Spleen (tissue), 11 donors: ENCODE results near the gene RADIL. TPM values are rescaled to one million over a fixed set of nuclear protein-coding genes. Genes with fewer than 3 reads are reported as not detected.
A peak's percentile ranks its signal among the peaks of the same experiment; 100 is the strongest.

Experiments used
- DNase-seq: peaks from one replicate; pipeline ENCODE4 v3.0.0-alpha.2; 2020
- H3K27ac ChIP-seq, 8 donors: fragments of 200-600 bp; sonication (generic) in 7 of 8; 1 replicate in 4 of 8; 2 replicates in 4 of 8; pipeline versions ENCODE4 v1.5.0 to v1.8.0; 2016 to 2021; ENCODE audit warnings: inconsistent platforms in 4 of 8, mild to moderate bottlenecking in 4 of 8, moderate library complexity in 1 of 8
- H3K27me3 ChIP-seq, 7 donors: fragments of 200-600 bp; sonication (generic) in 6 of 7; replicated peaks in 1 of 7; 1 replicate in 4 of 7; 2 replicates in 3 of 7; pipeline versions ENCODE4 v1.5.0 to v1.8.0; 2016 to 2021; ENCODE audit warnings: inconsistent platforms in 3 of 7, mild to moderate bottlenecking in 1 of 7
- H3K36me3 ChIP-seq, 6 donors: fragments of 200-600 bp; sonication (generic) in 5 of 6; 1 replicate in 4 of 6; 2 replicates in 2 of 6; pipeline versions ENCODE4 v1.5.0 to v1.8.0; 2016 to 2021; ENCODE audit warnings: inconsistent platforms in 2 of 6
- H3K4me1 ChIP-seq, 6 donors: fragments of 200-600 bp; sonication (generic) in 5 of 6; 1 replicate in 3 of 6; 2 replicates in 3 of 6; pipeline versions ENCODE4 v1.5.0 to v1.8.0; 2016 to 2021; ENCODE audit warnings: inconsistent platforms in 3 of 6
- H3K4me3 ChIP-seq, 8 donors: fragments of 200-600 bp; sonication (generic) in 7 of 8; 1 replicate in 4 of 8; 2 replicates in 4 of 8; pipeline versions ENCODE4 v1.5.0 to v1.8.0; 2016 to 2021; ENCODE audit warnings: inconsistent platforms in 4 of 8, mild to moderate bottlenecking in 4 of 8, moderate library complexity in 2 of 8
- H3K9me3 ChIP-seq, 8 donors: fragments of 200-600 bp; sonication (generic) in 7 of 8; 1 replicate in 4 of 8; 2 replicates in 4 of 8; pipeline versions ENCODE4 v1.5.0 to v1.8.0; 2016 to 2021; ENCODE audit warnings: inconsistent platforms in 4 of 8
- POLR2A ChIP-seq, 3 donors: fragments of 450-650 bp; IDR thresholded peaks; one replicate each; pipeline ENCODE4 v1.5.1; 2017; ENCODE audit warnings: antibody characterized with exemption in 3 of 3, mild to moderate bottlenecking in 1 of 3
- POLR2AphosphoS5 ChIP-seq, 3 donors: sonication (generic); formaldehyde crosslinking; IDR thresholded peaks; one replicate each; pipeline ENCODE4 v1.5.1; 2017; ENCODE audit warnings: antibody characterized with exemption in 3 of 3
- WGBS, 5 donors: extraction: QIAGEN DNeasy Blood & Tissue Kit in 3 of 5; methylation state at CpG; one replicate each; pipeline versions ENCODE4 v1.1.5 to v1.1.7; 2013 to 2018; 5-methylcytosine and 5-hydroxymethylcytosine counted together
- intact Hi-C: fragments of 100-400 bp; cut with DNase I; formaldehyde crosslinking; loops from one replicate; pipeline ENCODE4 v1.15.0; 2023; ENCODE audit warnings: low total_unique reads
- polyA plus RNA-seq, 3 donors: library from polyadenylated mRNA; stranded (reverse); fragments of 200-250 nt; gene quantifications; one replicate each; pipeline ENCODE4 v1.2.1, GENCODE V29; 2013
- total RNA-seq, 7 donors: library from RNA; depleted of rRNA in 3 of 7; stranded (reverse); fragments of >200 nt in 3 of 7; fragmentation: NEBNext Ultra II Directional in 4 of 7; extraction: Animal tissue kit (Norgen Biotek cat#: 25700) in 4 of 7; gene quantifications; one replicate each; pipeline versions ENCODE4 v1.1.0 to v1.2.1, GENCODE V29; 2016 to 2021
- TF ChIP-seq, protein P1 (sequence below), 11 experiments: fragments of 200-600 bp in 7 of 11; fragments of 450-650 bp in 4 of 11; sonication (generic) in 4 of 11; IDR thresholded peaks in 8 of 11; conservative IDR thresholded peaks in 3 of 11; 1 replicate in 7 of 11; 2 replicates in 4 of 11; pipeline versions ENCODE4 v1.4.0 to v1.8.0; 2016 to 2021; ENCODE audit warnings: antibody characterized with exemption in 11 of 11, inconsistent platforms in 4 of 11, mild to moderate bottlenecking in 1 of 11
- donor health status: healthy with polysubstance abuse.
- donor health status: DM: no; HTN: no; CAD: no; lungs with moderate emphysema.
- donor health status: DM: no; HTN: no; CAD: no.
- donor health status: Bipolar disorder and iron deficiency.
- donor health status: healthy.
- donor health status: DM: no; HTN: no; CAD: no.
- donor health status: DM: yes; HTN: yes; CAD: no.

The RADIL gene
- total and polyA plus RNA-seq, 10 donors = 0.24 to 2.8 (median 1.5) TPM

DNA sequence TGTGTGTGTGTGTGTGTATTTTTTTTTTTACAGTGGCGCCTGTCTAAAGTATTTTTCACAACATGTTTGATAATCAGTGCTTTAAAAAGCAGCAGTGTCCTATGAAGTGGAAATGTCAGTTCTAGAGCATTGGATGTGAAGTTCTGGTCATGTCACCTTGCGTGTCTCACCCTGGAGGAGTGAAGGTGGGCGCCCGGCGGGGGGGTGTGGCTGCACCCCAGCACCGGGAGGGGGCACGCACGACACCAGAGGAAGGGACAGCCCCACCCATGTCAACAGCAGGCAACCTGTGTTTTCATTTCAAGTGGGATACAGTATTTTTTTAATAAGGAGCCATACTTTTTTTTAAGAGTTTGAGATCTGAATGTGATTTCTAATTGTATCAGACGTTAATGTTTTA is 112.6 kb downstream of the RADIL start:
- Histone ChIP-seq H3K9me3 (no peaks in the 10 kb centered on the region), H3K27ac (no peak overlapping the region), H3K36me3 (peaks cover 0 to 46% (median 7%) of the 10 kb centered on the region in 6 donors), H3K27me3 (no peaks in the 10 kb centered on the region), H3K4me1 (peaks cover under 1 to 26% (median 13%) of the 10 kb centered on the region in 6 donors), H3K4me3 (no peak overlapping the region)
- 73 to 86% (median 82%) methylated on average over 9 of the region's 9 CpGs for WGBS, 5 donors
- DNase-seq = no peak
- no peak for TF ChIP-seq POLR2AphosphoS5 (IDR thresholded peaks at IDR 0.05)
- TF ChIP-seq, protein P1, sequence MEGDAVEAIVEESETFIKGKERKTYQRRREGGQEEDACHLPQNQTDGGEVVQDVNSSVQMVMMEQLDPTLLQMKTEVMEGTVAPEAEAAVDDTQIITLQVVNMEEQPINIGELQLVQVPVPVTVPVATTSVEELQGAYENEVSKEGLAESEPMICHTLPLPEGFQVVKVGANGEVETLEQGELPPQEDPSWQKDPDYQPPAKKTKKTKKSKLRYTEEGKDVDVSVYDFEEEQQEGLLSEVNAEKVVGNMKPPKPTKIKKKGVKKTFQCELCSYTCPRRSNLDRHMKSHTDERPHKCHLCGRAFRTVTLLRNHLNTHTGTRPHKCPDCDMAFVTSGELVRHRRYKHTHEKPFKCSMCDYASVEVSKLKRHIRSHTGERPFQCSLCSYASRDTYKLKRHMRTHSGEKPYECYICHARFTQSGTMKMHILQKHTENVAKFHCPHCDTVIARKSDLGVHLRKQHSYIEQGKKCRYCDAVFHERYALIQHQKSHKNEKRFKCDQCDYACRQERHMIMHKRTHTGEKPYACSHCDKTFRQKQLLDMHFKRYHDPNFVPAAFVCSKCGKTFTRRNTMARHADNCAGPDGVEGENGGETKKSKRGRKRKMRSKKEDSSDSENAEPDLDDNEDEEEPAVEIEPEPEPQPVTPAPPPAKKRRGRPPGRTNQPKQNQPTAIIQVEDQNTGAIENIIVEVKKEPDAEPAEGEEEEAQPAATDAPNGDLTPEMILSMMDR (IDR thresholded peaks at IDR 0.05 in 8 of 11, conservative IDR thresholded peaks at IDR 0.05 in 3 of 11) = no peak
- TF ChIP-seq POLR2A (IDR thresholded peaks at IDR 0.05) = no peak
- intact Hi-C loops = no loop called here

DNA sequence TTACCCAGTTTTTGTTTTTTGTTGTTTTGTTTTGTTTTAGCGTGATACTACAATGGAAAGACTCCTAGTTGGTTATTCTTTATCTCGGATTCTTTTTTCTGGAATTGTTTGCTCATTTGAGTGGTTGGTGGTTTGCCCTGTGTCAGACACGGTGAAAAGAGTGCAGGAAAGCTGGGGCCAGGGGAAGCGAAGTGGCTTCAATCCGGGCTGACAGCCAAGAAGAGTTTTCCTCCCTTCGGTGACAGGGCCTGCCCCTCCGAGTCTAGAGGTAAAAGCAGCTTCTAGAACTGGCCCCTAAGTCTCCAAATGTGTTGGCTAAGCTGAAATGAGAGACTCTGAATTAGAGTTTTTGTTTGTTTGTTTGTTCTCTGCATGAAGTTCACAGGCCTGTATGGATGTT is 113.8 kb downstream of the RADIL start:
- Histone ChIP-seq H3K4me3 (no peak overlapping the region), H3K27me3 (no peaks in the 10 kb centered on the region), H3K4me1 (peaks cover 0 to 23% (median 11%) of the 10 kb centered on the region in 6 donors), H3K36me3 (peaks cover 0 to 57% (median 7%) of the 10 kb centered on the region in 6 donors), H3K9me3 (no peaks in the 10 kb centered on the region), H3K27ac (peak overlapping the region in 1 of 8 donors; percentile 21)
- WGBS, 5 donors = 21 to 34% (median 23%) methylated on average over 7 of the region's 7 CpGs
- intact Hi-C loops = no loop called here
- TF ChIP-seq POLR2A (IDR thresholded peaks at IDR 0.05) (no peak), POLR2AphosphoS5 (IDR thresholded peaks at IDR 0.05) (no peak)
- TF ChIP-seq, protein P1 (IDR thresholded peaks at IDR 0.05 in 8 of 11, conservative IDR thresholded peaks at IDR 0.05 in 3 of 11) = no peak
- DNase-seq = no peak

DNA sequence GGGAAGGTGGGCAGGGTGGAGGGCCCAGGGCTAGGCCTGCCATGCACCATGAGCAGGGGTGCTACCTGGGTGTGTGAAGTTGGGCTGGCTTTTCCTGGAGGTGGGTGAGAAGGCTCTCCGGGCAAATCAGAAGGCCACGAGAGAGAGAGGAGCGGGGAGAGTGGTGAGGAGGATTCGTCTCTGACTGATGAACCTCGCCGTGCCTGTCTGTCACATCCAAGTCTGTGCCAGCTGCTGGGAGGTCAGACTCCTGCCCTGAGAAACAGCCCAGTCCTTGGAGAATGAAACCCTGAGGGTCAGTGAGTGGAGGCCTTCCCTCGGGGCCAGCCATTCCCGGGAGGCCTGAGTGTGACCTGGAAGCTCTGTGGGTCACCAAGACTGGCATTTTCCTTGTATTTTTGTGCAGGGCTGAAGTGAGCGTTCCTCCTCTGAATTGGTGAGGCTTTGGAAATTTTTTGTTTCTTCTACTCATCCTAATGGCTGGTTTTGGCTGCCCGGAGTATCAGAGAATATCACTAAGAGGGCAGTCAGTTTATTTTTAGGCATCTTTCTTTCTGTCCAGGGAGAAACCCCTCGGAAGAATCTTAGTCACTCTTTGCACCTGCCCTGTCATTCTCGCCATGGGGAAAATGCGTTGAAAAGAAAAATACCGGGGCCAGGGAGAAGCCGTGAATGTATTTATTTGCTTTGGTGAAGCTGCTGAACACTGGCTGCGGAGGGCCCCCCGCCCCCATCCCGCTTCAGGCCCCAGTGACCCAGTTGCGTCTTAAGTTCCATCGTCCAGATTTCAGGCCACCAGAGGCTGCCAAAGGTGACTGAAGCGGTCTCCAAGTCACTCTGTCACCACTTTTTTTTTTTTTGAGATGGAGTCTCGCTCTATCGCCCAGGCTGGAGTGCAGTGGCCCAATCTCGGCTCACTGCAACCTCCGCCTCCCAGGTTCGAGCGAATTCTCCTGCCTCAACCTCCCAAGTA is 114.6 kb downstream of the RADIL start:
- intact Hi-C loops = no loop called here
- peaks cover 0 to 66% (median 15%) of the 10 kb centered on the region in 6 donors for H3K36me3 ChIP-seq

DNA sequence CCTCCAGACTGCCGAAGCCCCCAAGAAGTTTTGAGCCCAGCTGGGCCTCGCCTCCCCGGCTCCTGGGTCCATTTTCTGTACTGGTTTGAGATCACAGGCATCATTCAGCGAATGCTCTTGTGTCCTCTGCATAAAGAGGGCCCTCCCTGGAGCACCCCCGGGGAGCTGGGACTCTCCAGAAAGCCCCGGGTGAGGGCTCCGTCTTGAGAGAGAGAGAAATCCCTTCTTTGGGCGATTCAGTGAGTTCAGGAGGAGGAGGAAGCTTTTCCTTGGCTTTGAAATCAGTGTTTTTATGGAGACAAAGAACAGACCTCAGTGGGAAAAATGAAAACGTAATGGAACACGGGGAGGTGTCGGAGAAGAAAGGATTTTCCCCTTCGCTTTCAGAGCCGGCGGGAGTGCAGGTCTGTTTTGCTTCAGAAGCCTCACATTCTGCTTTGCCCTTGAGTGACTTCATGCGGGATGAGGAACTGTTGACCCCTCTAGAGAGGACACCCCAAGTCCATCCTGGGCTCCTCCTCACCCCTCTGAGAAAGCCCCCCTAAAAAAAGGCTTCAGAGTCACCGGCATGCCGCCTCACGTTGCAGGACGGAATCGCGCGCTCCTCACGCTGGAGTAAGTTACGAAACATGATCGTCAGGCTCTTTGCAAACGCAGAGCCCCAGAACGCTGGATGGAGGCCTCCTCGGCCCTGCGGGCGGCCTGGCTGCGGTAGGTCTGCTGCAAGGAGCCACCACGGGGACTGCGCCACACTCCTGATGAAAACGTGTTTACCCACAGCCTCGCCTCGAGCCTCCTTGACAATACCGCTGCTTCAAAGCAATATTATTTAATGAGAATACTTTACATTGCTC is 116.6 kb downstream of the RADIL start:
- peaks cover 0 to 10% (median 0%) of the 10 kb centered on the region in 6 donors for H3K4me1 ChIP-seq
- H3K9me3 ChIP-seq = no peaks in the 10 kb centered on the region
- WGBS, 5 donors = 84 to 94% (median 88%) methylated on average over 33 to 37 of the region's 37 CpGs
- H3K27me3 ChIP-seq = no peaks in the 10 kb centered on the region
- TF ChIP-seq POLR2A (IDR thresholded peaks at IDR 0.05) (no peak), POLR2AphosphoS5 (IDR thresholded peaks at IDR 0.05) (peak in 1 of 3 donors; percentile 61)
- TF ChIP-seq, protein P1 (IDR thresholded peaks at IDR 0.05 in 8 of 11, conservative IDR thresholded peaks at IDR 0.05 in 3 of 11) = no peak
- no peak overlapping the region for H3K4me3 ChIP-seq
- DNase-seq = no peak
- peaks cover 6 to 83% (median 35%) of the 10 kb centered on the region in 6 donors for H3K36me3 ChIP-seq
- H3K27ac ChIP-seq = no peak overlapping the region
- intact Hi-C loops = no loop called here

More for the DNA sequence above, 114.6 kb downstream of the RADIL start:
- Histone ChIP-seq H3K27ac (peak overlapping the region in 1 of 8 donors; percentile 21), H3K4me1 (peaks cover 0 to 14% (median 2%) of the 10 kb centered on the region in 6 donors), H3K9me3 (no peaks in the 10 kb centered on the region), H3K4me3 (no peak overlapping the region), H3K27me3 (no peaks in the 10 kb centered on the region)
- no peak for DNase-seq
- no peak for TF ChIP-seq POLR2A (IDR thresholded peaks at IDR 0.05)
- TF ChIP-seq POLR2AphosphoS5 (IDR thresholded peaks at IDR 0.05) = peak in 1 of 3 donors; percentile 19
- 91 to 93% (median 93%) methylated on average over 27 of the region's 27 CpGs for WGBS, 5 donors
